HEK293 (cell line): ENCODE measurements around the gene ERLEC1.

ENCODE experiments used
- CTCF ChIP-seq: fragments of 450-650 bp; formaldehyde crosslinking; IDR thresholded peaks from 2 replicates; pipeline ENCODE4 v1.5.1; 2016; ENCODE audit warnings: missing biosample characterization, missing genetic modification characterization
- SETDB1 ChIP-seq: IDR thresholded peaks from one replicate; pipeline ENCODE4 v1.6.1; 2017; ENCODE audit warnings: mild to moderate bottlenecking, low read length, moderate library complexity, mixed read lengths; ENCODE audit not compliant: insufficient read length
- TCF7L2 ChIP-seq: IDR thresholded peaks from 2 replicates; pipeline ENCODE4 v1.6.1; 2011; ENCODE audit warnings: low read depth, mild to moderate bottlenecking, inconsistent platforms, low read length, moderate library complexity, borderline replicate concordance

DNA sequence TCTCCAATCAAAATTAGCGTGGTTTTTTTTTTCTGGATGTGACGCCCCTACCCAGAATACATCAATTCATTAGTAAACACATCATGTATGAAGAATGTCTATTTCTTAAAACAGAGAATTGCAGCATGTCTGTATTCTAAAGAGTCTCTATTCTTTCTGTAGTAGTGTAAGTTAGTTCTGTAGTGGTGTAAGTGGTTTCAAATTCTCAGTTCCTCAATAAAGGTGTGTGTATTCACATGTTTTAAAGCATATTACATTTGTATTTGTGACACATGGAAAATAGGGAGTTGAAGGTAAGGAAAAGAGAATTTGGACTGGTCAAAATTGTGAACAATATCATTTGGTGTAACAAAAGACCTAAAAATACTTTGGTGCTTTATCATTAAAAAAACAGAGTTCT, 80.9 kb downstream of the ERLEC1 start:
- TF ChIP-seq TCF7L2 (no peak), SETDB1 (no peak), CTCF (tag by site-specific recombination) (no peak)
